Measurements from ENCODE around the gene PDE4A. TPM values are rescaled to one million over a fixed set of nuclear protein-coding genes. Genes with fewer than 3 reads are reported as not detected.

Gene PDE4A
- total RNA-seq, 2 donors from 2014 or later: 10.9 to 12.8 TPM

Small RNA genes within 50 kb of the gene (microRNA-seq; reads per million reads assigned to microRNA genes)
- 0 to 0.26 reads per million in 2 donors for gene MIR1181 (ENCODE audit: borderline microRNAs expressed in 2 of 2)

Other genes with a start within 250 kb of the PDE4A start
- 10 to 100 TPM; 43.2 to 59.2 TPM for gene DNMT1, start 225.6 kb upstream of the PDE4A start, total RNA-seq
- gene S1PR2, start 189.2 kb upstream of the PDE4A start, total RNA-seq: 10 to 100 TPM; 16.3 to 17.7 TPM
- 10 to 100 TPM; 26.2 to 28.2 TPM for gene MRPL4, start 168.3 kb upstream of the PDE4A start, total RNA-seq
- gene ICAM1, start 149.4 kb upstream of the PDE4A start, total RNA-seq: 10 to 100 TPM; 21.0 to 21.9 TPM
- gene ICAM4, start 133.6 kb upstream of the PDE4A start, total RNA-seq: under 1 TPM in 1 of 2 donors, not detected in 1; 0.57 TPM
- under 1 TPM; 0.33 to 0.83 TPM for gene ICAM5, start 130.6 kb upstream of the PDE4A start, total RNA-seq
- 1 to 10 TPM; 1.1 to 1.2 TPM for gene ZGLP1, start 110.7 kb upstream of the PDE4A start, total RNA-seq
- 10 to 100 TPM; 10.2 to 11.4 TPM for gene FDX2, start 104.5 kb upstream of the PDE4A start, total RNA-seq
- 10 to 100 TPM; 17.5 to 19.0 TPM for gene RAVER1, start 87.0 kb upstream of the PDE4A start, total RNA-seq
- gene ICAM3, start 80.9 kb upstream of the PDE4A start, total RNA-seq: 10 to 100 TPM in 1 of 2 donors, 1 to 10 TPM in 1; 7.9 to 10.6 TPM
- gene TYK2, start 40.0 kb upstream of the PDE4A start, total RNA-seq: 10 to 100 TPM; 67.1 to 69.3 TPM
- gene CDC37, start 17.0 kb upstream of the PDE4A start, total RNA-seq: 100 to 1,000 TPM; 106 to 109 TPM
- gene KEAP1, start 82.8 kb downstream of the PDE4A start, total RNA-seq: 10 to 100 TPM; 37.4 to 48.1 TPM
- gene S1PR5, start 96.9 kb downstream of the PDE4A start, total RNA-seq: not detected
- 10 to 100 TPM; 14.2 to 14.8 TPM for gene ATG4D, start 123.4 kb downstream of the PDE4A start, total RNA-seq
- gene KRI1, start 145.5 kb downstream of the PDE4A start, total RNA-seq: 10 to 100 TPM; 15.1 to 16.5 TPM
- gene CDKN2D, start 148.4 kb downstream of the PDE4A start, total RNA-seq: 10 to 100 TPM in 1 of 2 donors, 1 to 10 TPM in 1; 8.1 to 15.0 TPM
- not detected for gene AP1M2, start 166.8 kb downstream of the PDE4A start, total RNA-seq
- gene SLC44A2, start 205.0 kb downstream of the PDE4A start, total RNA-seq: 100 to 1,000 TPM in 1 of 2 donors, 10 to 100 TPM in 1; 72.2 to 108 TPM
- gene ILF3, start 233.8 kb downstream of the PDE4A start, total RNA-seq: 100 to 1,000 TPM; 139 to 154 TPM

All from posterior vena cava (tissue), 2 donors.